ENCODE results near the gene ANKS1A. TPM values are rescaled to one million over a fixed set of nuclear protein-coding genes. Genes with fewer than 3 reads are reported as not detected.
A peak's percentile ranks its signal among the peaks of the same experiment; 100 is the strongest.
"Not testable (repeated sequence)": the region's sequence is repeated elsewhere in the genome, so short reads cannot be mapped to it uniquely, and the experiment has no call there.

The ANKS1A gene
- total RNA-seq, 1 donor from 2014 or later = 9.9 TPM

DNA sequence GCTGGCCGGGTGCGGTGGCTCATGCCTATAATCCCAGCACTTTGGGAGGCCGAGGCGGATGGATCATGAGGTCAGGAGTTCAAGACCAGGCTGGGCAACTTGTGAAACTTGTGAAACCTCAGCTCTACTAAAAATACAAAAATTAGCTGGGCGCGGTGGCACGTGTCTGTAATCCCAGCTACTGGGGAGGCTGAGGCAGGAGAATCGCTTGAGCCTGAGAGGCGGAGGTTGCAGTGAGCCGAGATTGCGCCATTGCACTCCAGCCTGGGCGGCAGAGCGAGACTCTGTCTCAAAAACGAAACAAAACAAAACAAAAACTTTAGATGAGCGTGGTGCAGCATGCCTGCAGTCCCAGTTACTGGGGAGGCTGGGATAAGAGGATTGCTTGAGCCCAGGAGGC, 3.2 kb upstream of the ANKS1A start:
- DNase-seq (ENCODE audit: low spot score) = not testable (repeated sequence)

DNA sequence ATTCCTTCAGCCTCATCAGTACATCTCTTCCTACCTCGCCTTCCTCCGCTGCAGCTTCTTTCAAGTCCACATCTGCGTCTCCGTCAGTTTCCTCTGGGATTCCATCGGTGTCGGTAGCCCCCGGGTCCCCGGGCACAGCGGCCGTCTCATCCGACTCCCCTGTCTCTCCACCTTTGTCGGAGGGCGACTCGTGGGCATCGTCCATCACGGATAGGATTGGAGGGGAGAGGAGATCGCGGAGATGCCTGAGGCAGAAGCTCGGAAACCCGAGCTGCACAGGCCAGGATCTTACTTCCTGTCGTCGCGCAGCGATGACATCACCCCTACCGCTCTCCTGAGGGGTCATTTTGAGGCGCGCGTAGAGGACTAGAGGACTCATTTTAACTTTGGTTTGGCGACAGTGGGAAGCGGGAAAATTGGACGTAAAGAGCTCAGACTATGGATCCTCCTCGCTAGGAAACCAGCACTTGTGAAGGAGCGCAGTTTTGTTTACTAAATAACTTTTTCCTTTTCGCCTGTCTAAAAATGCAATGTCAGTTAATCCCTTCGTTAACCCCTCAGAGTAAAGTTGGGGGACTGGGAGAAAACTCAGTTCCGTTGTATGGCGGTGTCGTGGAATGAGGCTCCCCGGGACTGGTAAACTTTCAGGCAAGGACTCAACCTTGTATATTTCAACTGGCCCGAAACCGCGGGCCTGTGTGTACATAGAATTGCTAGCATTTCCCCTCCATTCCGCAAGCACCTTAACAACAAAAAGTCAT, 1.1 kb upstream of the ANKS1A start, which contains the start of gene TAF11:
Gene TAF11, minus strand, starts transcription at position 290 of the 761 bp plus-strand sequence. Its CDS starts 85 bp downstream, at position 205.
- DNase-seq (ENCODE audit: low spot score) = peak; percentile 98

DNA sequence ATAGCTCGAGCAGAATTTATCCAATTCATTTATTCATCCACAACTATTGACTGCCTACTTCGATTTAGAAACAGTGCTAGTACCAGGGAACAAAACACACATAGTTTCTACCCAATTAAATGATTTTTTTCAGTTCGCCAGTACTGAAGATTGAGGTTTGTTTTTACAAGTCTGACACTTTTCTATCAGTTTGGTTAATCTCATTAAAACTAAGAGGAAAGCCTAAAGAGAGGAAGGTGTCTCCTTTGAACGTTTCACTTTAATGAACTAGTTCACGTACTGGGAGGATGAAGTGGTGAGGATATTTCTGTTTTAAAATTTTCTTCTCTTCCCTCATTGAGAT, 570 bp upstream of the ANKS1A start:
- DNase-seq (ENCODE audit: low spot score) = no peak

DNA sequence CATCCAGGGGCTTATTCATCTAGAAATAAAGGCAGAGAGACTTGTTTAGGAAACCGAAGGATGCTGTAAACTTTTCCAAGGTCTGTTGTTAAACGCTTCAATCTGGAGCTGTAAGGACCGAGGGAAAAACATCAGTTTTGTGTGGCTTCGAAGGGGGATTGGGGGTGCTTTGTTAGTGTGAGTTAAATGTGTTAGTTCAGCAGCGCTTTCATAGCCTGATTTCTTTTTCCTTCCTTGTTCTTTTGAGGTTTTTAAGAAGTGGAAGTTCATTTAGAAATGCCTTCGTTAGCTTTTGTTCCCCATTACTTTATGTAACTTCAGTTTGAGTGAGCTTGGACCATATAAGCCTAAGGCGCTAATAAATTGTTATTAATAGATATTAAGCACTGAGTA, 1.5 kb downstream of the ANKS1A start:
- DNase-seq (ENCODE audit: low spot score) = peak; percentile 3

DNA sequence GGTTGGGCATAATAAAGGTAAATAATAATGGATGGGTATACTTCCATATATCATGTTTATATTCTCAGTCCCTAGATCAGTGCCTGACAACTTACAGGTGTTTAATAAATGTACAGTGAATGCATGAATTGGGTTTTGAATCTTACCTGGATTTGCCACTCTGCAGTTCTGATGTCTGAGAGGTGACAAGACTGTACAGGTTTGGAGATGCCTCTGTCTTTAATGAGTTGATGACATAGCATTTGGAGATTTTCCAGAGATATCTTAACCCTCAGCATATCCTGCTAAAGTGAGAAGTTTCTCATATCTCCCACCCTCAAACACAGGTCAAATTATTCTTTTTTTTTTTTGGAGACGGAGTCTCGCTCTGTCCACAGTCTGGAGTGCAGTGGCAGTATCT, 2.2 kb downstream of the ANKS1A start:
- peak; percentile 6 for DNase-seq (ENCODE audit: low spot score)

DNA sequence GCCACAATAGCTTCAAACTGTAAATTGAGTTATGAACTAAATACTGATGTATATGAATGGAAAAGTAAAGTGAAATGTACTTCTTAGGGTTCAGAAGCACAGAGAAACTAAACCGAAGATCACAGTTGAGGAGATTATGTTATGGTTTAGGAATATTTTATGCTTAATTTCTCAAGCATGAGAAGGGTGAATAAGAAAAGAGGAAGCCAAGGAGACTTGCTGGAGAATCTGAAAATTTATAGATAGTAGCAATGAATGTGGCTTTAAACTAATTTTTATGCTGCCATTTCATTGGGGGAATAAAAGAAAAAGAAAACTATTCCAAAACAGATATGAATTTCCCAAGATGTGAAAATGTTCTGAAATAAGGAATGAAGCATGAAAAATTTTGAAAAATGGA, 5.6 kb downstream of the ANKS1A start:
- DNase-seq (ENCODE audit: low spot score) = no peak

DNA sequence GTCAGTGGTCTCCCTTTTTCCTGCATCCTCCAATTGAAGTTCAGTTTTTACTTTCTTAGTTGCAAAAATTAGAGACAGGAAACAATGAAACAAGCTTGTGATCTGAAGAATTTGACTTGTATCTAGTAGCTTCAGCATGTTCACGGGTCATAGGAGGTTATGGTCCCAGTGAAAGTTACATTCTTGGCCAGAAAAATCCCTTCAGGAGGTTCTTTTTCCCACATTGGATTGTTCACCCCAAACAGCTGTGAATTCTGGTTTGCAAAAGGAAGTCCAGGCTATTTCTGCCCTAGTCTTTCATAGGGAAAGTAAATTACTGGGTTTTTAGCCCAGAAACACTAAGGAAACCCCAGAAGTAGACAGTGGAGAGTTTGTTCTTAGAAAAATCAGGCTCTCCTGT, 8.1 kb downstream of the ANKS1A start:
- DNase-seq (ENCODE audit: low spot score) = no peak

DNA sequence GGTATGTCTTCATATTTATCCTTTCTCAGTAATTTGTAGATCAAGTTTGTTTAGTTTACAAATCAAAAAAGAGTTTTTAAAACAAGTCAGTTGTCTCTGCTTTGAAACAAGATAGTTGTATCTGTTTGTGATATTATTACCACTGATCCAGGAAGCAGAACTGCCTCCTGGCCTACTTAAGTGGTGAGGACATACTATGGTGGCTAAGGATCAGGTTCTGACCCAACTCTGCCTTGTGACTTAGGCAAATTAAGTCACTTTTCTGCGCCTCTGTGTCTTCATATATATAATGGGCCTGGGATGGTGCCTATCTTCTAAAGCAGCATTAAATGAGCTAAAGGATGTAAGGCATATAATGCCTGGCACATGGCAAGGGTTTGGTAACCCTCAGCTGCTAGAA, 8.7 kb downstream of the ANKS1A start:
- no peak for DNase-seq (ENCODE audit: low spot score)

DNA sequence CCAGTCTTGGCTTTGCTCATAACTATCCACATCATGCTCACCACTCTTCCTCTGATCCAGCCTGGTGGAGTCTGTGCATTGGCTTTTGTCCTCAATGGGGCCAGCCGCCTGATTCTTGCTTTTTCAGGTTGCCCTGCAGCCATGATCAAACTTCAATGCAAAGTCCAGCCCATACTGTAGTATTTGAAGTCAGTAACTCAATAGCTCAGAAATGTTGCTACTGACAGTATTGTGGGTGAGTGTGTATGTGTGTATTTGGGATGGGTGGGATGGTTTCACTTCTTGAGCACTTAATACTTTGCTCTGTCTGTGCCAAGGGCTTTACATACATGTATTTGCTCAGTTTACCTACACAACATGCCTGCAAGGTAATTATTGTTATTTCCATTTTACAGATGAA, 10.7 kb downstream of the ANKS1A start:
- not testable (repeated sequence) for DNase-seq (ENCODE audit: low spot score)

DNA sequence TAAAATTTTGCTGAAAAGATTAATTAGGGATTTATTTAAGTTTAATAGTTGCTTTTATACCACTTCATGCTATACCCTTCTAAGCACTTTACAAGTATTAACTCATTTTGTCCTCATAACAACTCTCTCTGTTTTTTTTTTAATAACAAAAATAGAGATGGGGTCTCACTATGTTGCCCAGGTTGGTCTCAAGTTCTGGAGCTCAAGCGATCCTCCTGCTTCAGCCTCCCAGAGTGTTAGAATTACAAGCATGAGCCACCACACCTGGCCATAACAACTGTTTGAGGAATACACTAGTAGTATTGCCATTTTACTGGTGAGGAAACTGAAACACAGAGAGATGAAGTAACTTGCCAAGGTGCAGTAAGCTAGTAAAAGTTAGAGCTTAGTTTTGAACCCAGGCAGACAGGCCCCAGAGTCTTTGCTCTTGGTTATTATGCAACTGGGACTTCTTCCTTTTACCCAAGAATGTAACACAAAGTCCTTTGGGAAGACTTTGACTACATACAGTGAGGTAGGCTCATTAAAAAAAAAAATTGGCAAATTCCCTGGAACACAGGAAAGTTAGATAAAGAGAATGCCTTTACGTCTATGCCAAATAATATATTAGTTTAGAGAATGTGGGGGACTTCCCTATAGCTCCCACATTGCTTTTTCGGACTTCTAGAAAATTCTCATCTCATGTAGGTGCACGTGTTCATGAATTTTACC, 11.4 kb downstream of the ANKS1A start:
- no peak for DNase-seq (ENCODE audit: low spot score)

DNA sequence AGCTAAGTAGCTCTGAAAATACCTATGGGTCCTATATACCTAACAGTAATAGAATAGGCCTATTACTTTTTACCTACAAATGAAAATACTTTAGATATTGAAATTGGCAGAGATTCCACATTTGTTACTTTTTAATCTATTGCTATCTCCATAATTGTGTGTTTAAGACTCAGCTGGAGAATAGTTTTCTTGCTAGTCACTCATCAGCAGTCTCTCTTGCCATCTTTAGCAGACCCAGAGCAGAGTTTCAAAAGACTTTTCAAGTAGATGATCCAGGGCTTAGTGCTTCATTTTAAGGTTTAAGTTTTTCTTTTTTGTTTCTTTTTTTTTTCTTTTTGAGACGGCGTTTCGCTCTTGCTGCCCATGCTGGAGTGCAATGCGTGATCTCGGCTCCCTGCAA, 12.9 kb downstream of the ANKS1A start:
- no peak for DNase-seq (ENCODE audit: low spot score)

DNA sequence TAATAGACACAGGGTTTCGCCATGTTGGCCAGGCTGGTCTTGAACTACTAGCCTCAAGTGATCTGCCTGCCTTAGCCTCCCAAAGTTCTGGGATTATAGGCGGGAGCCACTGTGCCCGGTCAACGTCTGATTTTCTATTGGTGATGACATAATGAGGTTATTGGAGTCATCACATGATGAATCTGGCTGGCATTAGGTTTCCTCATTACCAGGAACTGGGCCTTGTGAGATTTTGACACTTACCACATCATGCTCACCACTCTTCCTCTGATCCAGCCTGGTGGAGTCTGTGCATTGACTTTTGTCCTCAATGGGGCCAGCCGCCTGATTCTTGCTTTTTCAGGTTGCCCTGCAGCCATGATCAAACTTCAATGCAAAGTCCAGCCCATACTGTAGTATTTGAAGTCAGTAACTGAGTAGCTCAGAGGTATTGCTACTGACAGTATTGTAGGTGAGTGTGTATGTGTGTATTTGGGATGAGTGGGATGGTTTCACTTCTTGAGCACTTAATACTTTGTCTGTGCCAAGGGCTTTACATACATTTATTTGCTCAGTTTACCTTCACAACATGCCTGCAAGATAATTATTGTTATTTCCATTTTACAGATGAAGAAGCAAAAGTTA, 16.0 kb downstream of the ANKS1A start:
- DNase-seq (ENCODE audit: low spot score) = no peak

DNA sequence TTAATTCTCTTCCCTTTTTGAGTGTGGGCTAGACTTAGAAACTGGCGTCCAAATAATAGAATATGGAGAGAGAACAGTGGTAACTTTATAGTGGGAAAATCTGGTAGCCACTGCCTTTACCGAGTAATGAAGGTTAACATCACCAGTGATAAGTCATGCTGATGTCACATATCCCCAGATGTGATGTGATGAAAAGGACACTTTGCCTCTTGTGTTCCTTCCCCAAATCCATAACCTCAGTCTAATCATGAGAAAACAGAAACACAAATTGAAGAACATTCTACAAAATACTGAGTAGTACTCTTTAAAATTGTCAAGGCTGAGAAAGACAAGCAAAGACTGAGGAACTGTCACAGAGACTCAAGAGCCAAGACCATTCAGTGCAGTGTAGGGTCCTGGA, 17.8 kb downstream of the ANKS1A start:
- no peak for DNase-seq (ENCODE audit: low spot score)

DNA sequence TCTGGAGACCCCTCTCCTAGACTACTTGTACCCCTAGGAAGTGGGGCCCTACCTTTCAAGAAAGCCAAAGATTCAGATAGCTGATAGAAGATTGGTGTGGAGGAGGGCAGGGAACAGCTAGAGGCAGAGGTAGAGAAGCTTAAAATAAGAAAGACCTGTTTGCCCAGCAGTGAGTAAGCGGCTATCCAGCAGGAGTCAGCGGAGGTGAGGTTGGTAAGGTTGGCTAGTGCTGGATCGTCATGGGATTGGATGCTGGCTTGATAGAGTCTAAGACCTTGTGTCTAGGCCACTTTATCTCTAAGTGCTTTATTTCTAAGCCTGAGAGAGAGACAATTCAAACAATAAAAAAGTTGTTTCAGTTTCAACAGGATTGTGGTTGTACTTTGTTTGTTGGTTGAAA, 19.1 kb downstream of the ANKS1A start:
- no peak for DNase-seq (ENCODE audit: low spot score)

DNA sequence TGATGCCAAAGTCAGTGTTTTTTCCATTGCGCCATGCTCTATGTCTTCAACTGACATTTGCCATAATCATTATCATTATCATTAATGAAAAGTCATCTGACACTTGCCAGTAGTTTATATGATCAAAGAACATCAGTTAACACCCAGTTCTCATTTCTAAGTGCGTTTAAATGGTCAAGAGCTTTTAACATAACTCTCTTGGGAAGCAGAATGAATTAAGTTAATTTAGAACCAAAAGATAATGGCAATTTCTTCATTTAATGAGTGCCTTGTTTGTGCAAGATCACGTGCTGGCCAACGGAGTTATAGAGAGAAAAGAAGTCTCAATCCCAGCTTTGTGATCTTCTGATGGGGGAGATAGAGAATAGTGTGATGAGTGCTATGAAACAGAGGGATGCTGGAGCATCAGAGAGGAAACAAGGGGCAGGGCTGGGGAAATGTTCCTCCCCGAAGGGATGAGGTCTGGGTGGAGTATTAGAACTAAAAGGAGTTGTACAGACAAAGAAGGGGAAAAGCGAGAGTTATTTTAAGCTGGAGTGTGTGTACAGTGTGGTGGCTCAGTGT, 20.3 kb downstream of the ANKS1A start:
- DNase-seq (ENCODE audit: low spot score) = no peak

DNA sequence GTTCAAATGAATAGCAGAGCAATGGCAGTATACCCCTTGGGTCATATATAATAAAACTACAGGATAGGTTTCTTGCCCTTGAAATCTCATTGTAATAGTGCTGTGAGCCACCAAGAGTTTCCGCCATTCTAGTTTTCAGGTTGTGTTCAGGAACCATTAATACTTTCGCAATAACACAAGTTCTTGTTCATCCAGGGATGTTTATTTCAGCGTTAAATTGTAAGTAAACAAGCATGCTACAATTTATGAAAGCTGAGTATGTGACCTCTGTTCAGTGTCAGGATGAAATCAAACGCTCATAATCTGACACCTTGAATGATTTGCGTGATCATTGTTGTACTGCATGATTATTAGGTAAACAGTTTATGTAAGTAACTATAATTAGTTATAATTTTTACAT, 22.8 kb downstream of the ANKS1A start:
- DNase-seq (ENCODE audit: low spot score) = no peak

DNA sequence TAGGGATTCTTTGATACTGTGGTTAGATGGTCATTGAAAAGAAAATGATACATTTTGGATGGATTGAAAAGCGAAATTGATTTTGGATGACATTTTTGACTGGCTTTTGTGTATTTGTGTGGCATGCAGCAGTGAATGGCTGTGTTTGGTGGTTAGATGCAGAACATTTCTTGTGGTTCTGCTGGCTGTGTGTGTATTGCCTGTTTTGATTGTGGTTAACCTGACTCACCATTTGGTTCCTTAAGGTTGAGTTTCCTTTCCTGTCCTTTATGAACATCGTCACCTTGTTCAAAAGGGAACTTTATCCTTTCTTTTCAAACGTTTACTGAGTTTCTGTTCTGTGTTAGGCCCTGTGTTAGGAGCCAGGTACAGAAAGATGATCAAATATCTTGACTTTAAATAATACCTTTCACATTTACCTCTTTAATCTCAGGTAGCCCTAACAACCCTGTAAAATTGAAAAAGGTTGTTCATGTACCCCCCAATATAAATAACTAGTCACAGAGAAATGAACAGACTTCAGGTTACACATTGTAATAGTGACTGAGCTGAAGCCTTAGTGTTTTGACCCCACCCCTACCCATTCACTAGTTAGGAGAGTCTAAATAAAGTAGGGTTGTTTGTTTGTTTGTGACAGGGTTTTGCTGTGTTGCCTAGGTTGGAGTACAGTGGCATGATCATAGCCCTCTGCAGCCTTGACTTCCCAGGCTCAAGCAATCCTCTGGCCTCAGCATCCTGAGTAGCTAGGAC, 23.8 kb downstream of the ANKS1A start:
- no peak for DNase-seq (ENCODE audit: low spot score)

DNA sequence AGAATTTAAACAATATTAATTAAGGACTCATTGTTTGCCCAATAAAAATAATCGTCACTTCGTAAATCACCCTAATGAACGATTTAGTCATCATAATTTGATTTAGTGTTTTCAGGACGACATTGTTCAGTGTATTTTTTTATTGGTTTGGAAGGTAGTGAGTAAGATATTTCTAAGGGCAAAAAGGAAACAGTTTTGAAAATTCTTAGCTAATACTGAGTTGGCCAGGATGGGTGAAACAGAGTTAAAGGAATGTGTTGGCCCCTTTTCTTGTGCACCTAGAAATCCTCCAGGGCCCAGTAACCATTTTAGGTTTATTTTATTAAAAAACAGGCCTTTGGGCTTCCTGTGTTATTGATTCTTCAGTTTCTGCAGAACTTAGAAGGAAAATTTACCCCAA, 25.3 kb downstream of the ANKS1A start:
- no peak for DNase-seq (ENCODE audit: low spot score)

DNA sequence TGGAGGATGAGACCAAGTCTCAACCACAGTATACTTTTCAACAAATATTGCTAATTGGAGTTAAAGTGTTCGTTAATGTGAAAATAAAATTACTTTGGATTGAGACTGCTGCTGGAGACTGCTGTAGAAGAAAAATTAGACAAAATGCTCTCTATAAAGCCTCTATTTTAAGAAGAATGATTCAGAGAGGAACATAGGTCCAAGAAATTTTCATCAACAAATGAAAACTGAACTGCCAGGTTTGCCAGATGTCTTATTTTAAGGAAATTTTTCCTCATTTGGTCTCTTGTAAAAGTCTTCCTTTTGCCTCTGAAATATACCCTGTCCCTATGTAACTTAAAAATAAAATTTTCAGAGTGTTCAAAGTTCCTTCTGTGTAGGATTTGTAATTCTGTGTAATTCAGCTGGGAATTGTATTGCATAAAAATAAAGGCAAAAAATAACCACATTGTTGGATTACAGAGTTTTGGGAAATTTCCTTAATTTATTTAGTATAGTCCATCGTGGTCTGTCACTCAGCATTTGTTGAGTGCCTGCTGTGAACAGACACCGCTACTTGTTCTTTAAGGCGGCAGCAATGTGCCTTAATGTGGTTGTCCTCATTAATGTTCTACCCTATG, 27.4 kb downstream of the ANKS1A start:
- DNase-seq (ENCODE audit: low spot score) = no peak

DNA sequence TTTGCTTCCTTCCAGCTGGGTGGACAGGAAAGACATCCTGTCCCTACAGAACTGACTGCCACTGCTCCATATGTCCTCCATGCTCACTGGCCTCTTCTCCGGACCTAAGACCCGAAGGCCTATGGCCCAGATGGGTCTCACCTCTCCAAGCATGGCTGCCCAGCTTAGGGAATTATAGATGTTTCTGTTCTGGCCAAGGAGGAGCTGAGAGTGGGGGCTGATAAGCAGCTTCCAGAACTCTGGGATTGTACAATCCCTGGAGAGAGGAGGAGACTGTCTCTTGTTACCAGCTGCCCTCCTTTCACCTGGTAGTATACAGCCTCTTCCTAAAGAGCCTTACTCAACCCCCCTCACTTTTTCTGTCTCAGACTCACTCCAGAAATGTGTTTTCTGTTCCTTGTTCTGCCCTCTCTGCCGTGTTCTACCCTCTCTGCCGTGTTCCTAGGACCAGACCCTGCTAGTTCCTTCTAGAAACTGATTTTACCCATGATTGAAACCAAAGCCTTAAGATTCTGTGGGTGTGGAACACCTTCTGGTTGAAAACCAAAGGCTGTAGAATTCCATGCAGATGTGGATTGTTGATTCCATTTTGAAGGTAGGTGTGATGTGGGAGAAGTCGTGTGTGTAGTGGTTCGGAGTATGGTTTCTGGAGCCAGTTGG, 28.7 kb downstream of the ANKS1A start:
- no peak for DNase-seq (ENCODE audit: low spot score)

DNA sequence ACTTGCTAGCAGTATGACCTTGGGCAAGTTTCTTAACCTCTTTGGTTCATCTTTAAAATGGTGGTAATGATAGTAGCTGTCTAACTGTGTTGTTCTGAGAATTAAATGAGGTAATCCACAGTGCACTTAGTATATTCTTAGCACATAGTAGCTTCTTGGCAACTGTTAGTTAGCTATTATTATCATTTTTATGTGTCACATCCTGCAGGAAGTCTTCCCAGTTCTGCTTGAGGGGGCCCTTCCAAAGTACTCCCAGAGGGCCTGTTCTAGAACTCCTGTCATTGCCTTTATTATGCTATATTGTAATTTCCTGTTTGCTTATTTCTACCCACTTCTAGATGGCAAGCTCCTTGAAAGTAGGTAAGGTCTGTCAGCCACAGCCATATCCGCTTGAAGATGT, 30.6 kb downstream of the ANKS1A start:
- DNase-seq (ENCODE audit: low spot score) = no peak
